ENCODE results near the gene CAPN5.
A peak's percentile ranks its signal among the peaks of the same experiment; 100 is the strongest.

The CAPN5 gene

DNA sequence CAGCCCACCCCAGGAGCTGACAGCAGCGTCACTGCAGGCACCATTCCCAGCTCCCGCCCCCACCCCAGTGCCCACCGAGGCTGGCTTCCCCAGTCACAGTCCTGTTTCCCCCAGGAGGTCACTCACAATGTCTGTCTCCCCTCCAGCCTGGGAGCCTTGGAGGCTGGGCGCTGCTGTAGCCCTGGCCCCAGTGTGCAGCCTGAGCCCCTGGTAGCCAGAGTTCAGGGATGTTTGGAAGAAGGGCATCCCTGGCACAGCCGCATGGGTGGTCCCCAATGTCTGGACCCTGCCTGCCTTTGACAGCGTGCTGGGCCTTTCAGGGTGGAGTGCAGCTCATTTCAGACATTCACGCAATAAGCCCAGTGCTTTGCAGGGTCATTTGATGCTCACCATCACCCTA, 4.3 kb downstream of the CAPN5 start:
- TF ChIP-seq, protein P1, sequence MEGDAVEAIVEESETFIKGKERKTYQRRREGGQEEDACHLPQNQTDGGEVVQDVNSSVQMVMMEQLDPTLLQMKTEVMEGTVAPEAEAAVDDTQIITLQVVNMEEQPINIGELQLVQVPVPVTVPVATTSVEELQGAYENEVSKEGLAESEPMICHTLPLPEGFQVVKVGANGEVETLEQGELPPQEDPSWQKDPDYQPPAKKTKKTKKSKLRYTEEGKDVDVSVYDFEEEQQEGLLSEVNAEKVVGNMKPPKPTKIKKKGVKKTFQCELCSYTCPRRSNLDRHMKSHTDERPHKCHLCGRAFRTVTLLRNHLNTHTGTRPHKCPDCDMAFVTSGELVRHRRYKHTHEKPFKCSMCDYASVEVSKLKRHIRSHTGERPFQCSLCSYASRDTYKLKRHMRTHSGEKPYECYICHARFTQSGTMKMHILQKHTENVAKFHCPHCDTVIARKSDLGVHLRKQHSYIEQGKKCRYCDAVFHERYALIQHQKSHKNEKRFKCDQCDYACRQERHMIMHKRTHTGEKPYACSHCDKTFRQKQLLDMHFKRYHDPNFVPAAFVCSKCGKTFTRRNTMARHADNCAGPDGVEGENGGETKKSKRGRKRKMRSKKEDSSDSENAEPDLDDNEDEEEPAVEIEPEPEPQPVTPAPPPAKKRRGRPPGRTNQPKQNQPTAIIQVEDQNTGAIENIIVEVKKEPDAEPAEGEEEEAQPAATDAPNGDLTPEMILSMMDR (IDR thresholded peaks at IDR 0.05; ENCODE audit: extremely low read depth, missing control alignments): no peak
- DNase-seq (ENCODE audit: low spot score): peak; percentile 6

DNA sequence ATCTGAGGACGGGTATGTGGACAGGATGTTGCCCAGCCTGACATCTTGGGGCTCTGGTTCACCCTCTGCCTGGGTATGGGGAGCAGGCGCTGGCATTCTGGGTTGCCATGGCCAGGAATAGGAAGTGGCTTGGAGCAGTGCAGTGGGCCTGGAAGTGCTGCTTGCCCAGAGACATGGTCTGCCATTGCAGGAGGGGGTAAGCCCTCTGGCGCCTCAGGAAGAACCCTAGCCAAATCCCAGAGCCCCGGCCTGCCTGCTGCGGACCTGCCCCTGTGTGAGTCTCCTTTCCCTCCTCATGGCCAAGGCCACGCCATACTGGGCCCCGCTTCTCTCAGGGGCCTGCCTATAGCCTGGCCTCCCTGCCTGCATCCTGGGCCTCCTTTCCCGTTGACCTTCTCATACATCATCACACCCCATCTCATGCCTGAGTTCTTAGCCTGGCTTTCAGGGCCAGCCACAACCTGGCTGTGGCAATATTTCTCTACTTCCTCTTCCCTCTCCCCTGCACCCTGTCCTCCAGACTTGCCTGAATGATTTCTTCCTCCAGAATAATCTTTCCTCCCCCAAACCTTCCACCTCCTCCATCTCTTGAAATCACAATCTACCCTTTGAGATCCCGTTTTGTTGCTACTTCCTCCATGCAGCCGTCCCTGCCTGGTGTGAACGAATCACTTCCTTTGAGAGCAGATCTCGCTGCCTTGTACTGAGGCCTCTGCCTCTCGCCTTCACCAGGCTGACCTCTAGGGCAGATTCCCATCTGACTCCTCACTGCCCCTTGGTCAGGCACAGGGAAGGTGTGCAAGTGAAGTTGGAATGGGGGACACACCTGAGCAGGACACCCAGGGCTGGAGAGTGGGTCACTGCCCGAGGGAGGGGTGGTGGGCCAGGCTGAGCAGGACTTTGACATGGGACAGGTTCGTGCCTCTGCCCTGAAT, 5.2 kb downstream of the CAPN5 start:
- peak; percentile 14 for DNase-seq (ENCODE audit: low spot score)
- TF ChIP-seq, protein P1 (IDR thresholded peaks at IDR 0.05; ENCODE audit: extremely low read depth, missing control alignments): no peak

DNA sequence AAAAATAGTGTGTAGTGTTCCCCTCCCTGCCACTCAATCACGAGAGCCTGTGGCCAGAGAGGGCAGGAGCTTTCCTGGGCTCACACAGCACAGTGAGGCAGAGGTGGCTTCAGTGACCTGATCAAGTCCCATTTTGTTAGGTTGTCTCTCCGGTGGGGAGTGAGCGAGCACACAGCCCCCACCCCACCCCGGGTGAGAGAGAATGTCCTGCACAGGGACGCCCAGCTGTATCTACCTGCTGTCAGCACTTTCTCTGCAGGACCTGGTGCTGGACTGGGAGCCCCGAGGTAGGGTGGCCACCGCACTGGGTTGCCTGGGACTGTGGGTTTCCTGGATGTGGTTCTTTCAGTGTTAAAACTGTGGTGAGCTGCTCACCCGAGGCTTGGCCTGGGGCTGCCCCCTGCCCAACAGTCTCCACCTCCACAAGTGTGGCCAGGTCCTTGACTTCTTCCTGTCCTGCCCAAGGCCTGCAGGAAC, 6.1 kb downstream of the CAPN5 start:
- TF ChIP-seq, protein P1 (IDR thresholded peaks at IDR 0.05; ENCODE audit: extremely low read depth, missing control alignments): no peak
- no peak for DNase-seq (ENCODE audit: low spot score)

DNA sequence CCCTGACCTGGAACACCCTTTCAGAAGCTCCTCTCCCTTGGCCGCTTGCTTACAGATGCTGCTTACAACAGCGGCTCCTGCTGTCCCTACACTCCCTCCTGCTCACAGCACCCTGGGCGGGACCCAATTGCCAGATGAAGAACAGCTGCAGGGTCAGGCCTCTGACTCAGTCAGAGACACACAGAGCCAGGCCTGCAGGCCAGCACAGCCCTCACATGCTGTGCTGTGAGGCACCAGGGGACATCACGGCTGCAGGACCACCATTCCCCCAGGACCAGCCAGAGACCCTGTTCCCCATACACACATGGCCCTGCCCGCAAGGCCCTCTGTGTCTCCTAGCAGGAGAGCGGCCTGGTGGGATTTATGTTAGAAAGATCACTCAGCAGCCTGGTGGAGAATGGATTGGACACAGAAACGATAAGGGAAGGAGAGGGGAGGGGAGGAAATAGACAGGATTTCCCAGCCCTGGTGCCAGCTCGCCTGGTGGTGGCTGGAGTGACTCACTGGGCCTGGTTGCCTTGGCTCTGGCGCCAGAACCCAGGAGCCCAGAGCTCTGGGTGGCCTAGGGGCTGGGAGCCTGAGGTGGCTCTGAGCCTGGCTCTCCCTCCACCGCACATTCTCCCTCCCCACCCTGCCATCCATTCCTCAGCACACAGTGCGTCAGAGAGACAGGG, 6.7 kb downstream of the CAPN5 start:
- TF ChIP-seq, protein P1 (IDR thresholded peaks at IDR 0.05; ENCODE audit: extremely low read depth, missing control alignments): no peak
- peak; percentile 26 for DNase-seq (ENCODE audit: low spot score)

DNA sequence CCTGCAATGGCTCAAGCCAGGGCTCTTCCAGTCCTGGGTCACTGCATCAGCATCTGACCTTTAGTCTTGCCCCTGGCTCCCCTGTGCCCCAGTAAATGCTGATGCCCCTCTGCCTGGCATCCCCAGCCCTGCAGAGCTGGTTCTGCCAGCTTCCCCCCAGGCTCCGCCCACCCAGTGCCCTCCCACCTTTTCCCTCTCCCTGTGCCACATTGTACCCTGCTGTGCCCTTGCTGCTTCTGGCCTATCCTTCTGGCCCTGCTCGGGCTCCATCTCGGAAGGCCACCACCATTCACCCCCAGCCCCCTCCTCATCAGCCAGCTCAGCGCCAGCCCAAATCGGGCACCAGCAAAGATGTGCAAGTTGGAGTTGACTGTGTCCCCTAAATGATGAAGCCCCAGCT, 7.4 kb downstream of the CAPN5 start:
- TF ChIP-seq, protein P1 (IDR thresholded peaks at IDR 0.05; ENCODE audit: extremely low read depth, missing control alignments): no peak
- peak; percentile 5 for DNase-seq (ENCODE audit: low spot score)

DNA sequence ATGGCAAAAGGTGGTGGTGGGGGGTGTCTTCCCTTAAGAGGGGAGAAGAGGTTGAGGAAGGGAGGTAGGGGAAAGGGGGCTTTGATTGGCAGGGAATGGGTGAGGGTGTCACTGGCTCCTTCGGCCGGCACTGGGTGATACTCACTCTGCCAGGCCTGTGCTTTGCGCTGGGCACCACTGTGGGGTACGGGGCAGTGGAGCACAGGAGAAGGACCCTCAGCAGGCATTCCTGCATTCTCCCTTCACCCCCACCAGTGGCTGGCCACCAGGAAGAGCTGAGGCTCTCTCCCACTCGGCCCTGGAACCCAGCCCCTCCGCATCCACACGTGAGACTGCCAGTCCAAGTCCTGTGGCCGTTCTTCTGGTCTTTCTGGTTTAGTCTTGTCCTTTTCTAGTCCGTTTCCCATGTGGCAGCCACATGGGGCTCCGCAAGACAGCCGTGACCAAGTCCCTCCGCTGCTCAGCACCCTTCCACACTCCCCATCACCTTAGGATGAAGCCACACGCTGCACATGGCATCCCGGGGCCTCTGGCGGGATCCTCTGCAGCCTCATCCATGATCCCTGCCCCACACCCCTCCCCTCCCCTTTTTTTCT, 8.0 kb downstream of the CAPN5 start:
- TF ChIP-seq, protein P1 (IDR thresholded peaks at IDR 0.05; ENCODE audit: extremely low read depth, missing control alignments): no peak
- DNase-seq (ENCODE audit: low spot score): no peak
